IMR-90 (cell line): ENCODE results near the gene LIPM. TPM values are rescaled to one million over a fixed set of nuclear protein-coding genes. Genes with fewer than 3 reads are reported as not detected.

Source experiments
- ATAC-seq: fragments of 200-7000 bp; cut with Tn5 transposase; 2 replicates; pipeline ENCODE4 v1.9.1; 2020; ENCODE audit warnings: low read depth, mild to moderate bottlenecking, moderate library complexity
- BruUV-seq: library from RNA; stranded (reverse); fragments of 400-500 nt; replicated peaks from 2 replicates; lab custom pipeline; 2021; lab: Mats Ljungman, UMichigan
- CTCF ChIA-PET: fragments of 300-600 bp; formaldehyde crosslinking; extraction: SDS; loops from one replicate; lab custom pipeline; 2021; ENCODE audit warnings: antibody characterized with exemption; lab: Yijun Ruan, JAX
- POLR2A ChIA-PET: fragments of 300-600 bp; sonication (Branson Sonifier 250); formaldehyde crosslinking; loops from one replicate; lab custom pipeline; 2022; ENCODE audit warnings: antibody characterized with exemption; ENCODE audit not compliant: unreplicated experiment; lab: Charles Lee
- DNase-seq: peaks from one replicate; pipeline ENCODE4 v3.0.0; 2013
- H2AFZ ChIP-seq: replicated peaks from 2 replicates; pipeline ENCODE3; 2013; ENCODE audit warnings: low read length, mild to moderate bottlenecking; ENCODE audit not compliant: poor library complexity
- H2AK5ac ChIP-seq: 2 replicates; pipeline ENCODE4 v1.6.1; 2013; ENCODE audit warnings: low read depth, low read length, inconsistent platforms
- H2AK9ac ChIP-seq: replicated peaks from 2 replicates; pipeline ENCODE3; 2013; ENCODE audit warnings: mild to moderate bottlenecking, low read depth, low read length, moderate library complexity; ENCODE audit not compliant: poor library complexity
- H2BK120ac ChIP-seq: 2 replicates; pipeline ENCODE4 v1.6.1; 2013; ENCODE audit warnings: low read depth, low read length, inconsistent platforms
- H2BK15ac ChIP-seq: 3 replicates; pipeline ENCODE4 v1.6.1; 2013; ENCODE audit warnings: low read depth, low read length, inconsistent platforms
- H2BK20ac ChIP-seq: 2 replicates; pipeline ENCODE4 v1.6.1; 2013; ENCODE audit warnings: low read depth, mild to moderate bottlenecking, inconsistent platforms, low read length, moderate library complexity
- H2BK5ac ChIP-seq: 2 replicates; pipeline ENCODE4 v1.6.1; 2013; ENCODE audit warnings: mild to moderate bottlenecking, low read depth, low read length, inconsistent platforms; ENCODE audit not compliant: poor library complexity, severe bottlenecking
- H3K14ac ChIP-seq: replicated peaks from 2 replicates; pipeline ENCODE4 v1.6.1; 2013; ENCODE audit warnings: low read depth, low read length, inconsistent platforms
- H3K18ac ChIP-seq: 2 replicates; pipeline ENCODE4 v1.6.1; 2013; ENCODE audit warnings: low read depth, low read length, control low read depth
- H3K23ac ChIP-seq: 2 replicates; pipeline ENCODE4 v1.6.1; 2013; ENCODE audit warnings: low read depth, low read length, inconsistent platforms
- H3K27ac ChIP-seq: 2 replicates; pipeline ENCODE4 v1.5.1; 2013; ENCODE audit warnings: mild to moderate bottlenecking, control low read depth, low read length; ENCODE audit not compliant: insufficient read depth
- H3K27me3 ChIP-seq: 2 replicates; pipeline ENCODE4 v1.6.1; 2013; ENCODE audit warnings: low read length; ENCODE audit not compliant: control insufficient read depth, insufficient read depth
- H3K36me3 ChIP-seq: 2 replicates; pipeline ENCODE4 v1.6.1; 2013; ENCODE audit warnings: low read length, mixed read lengths; ENCODE audit not compliant: control insufficient read depth, insufficient read depth
- H3K4ac ChIP-seq: 2 replicates; pipeline ENCODE4 v1.6.1; 2013; ENCODE audit warnings: low read depth, low read length, inconsistent platforms
- H3K4me1 ChIP-seq: 2 replicates; pipeline ENCODE4 v1.6.1; 2013; ENCODE audit warnings: low read length, mixed read lengths; ENCODE audit not compliant: control insufficient read depth, insufficient read depth
- H3K4me2 ChIP-seq: 2 replicates; pipeline ENCODE4 v1.6.1; 2013; ENCODE audit warnings: low read depth, mild to moderate bottlenecking, control low read depth, low read length, moderate library complexity
- H3K4me3 ChIP-seq: 2 replicates; pipeline ENCODE4 v1.5.1; 2013; ENCODE audit warnings: low read depth, mild to moderate bottlenecking, control low read depth, low read length, moderate library complexity; ENCODE audit not compliant: insufficient read depth
- H3K56ac ChIP-seq: 2 replicates; pipeline ENCODE4 v1.6.1; 2013; ENCODE audit warnings: low read length, inconsistent platforms; ENCODE audit not compliant: insufficient read depth; ENCODE audit errors: extremely low read depth
- H3K79me1 ChIP-seq, 2 experiments: 2 replicates each; pipeline ENCODE4 v1.6.1; 2013; ENCODE audit warnings: low read length in 2 of 2, inconsistent platforms in 1 of 2, low read depth in 1 of 2
- H3K9ac ChIP-seq: 2 replicates; pipeline ENCODE4 v1.6.1; 2013; ENCODE audit warnings: low read depth, low read length, control low read depth
- H3K9me1 ChIP-seq: 2 replicates; pipeline ENCODE4 v1.6.1; 2013; ENCODE audit warnings: low read length, inconsistent platforms; ENCODE audit not compliant: insufficient read depth
- H3K9me3 ChIP-seq: 2 replicates; pipeline ENCODE4 v1.6.1; 2013; ENCODE audit warnings: low read length; ENCODE audit not compliant: control insufficient read depth, insufficient read depth
- H4K20me1 ChIP-seq: 2 replicates; pipeline ENCODE4 v1.6.1; 2013; ENCODE audit warnings: low read length, inconsistent platforms; ENCODE audit not compliant: insufficient read depth
- H4K5ac ChIP-seq: 2 replicates; pipeline ENCODE4 v1.6.1; 2013; ENCODE audit warnings: mild to moderate bottlenecking, low read depth, low read length, control low read depth
- H4K8ac ChIP-seq, 2 experiments: 2 replicates each; pipeline ENCODE4 v1.6.1; 2013; ENCODE audit warnings: low read depth in 2 of 2, low read length in 2 of 2, control low read depth in 1 of 2, inconsistent platforms in 1 of 2
- H4K91ac ChIP-seq: 2 replicates; pipeline ENCODE4 v1.6.1; 2013; ENCODE audit warnings: low read depth, low read length, inconsistent platforms; ENCODE audit not compliant: insufficient read depth
- CTCF ChIP-seq: conservative IDR thresholded peaks from 2 replicates; pipeline ENCODE4 v1.5.1; 2012; ENCODE audit warnings: mild to moderate bottlenecking, low read depth, low read length, improper control_type of control experiment
- ELK1 ChIP-seq: fragments of 150-350 bp; IDR thresholded peaks from 2 replicates; pipeline ENCODE4 v1.6.1; 2016; ENCODE audit warnings: low read depth, mild to moderate bottlenecking, low read length, moderate library complexity, borderline replicate concordance
- MAFK ChIP-seq: IDR thresholded peaks from 2 replicates; pipeline ENCODE4 v1.6.1; 2012; ENCODE audit warnings: low read depth, low read length, improper control_type of control experiment
- NFE2L2 ChIP-seq: fragments of 150-350 bp; IDR thresholded peaks from 2 replicates; pipeline ENCODE4 v1.6.1; 2016; ENCODE audit warnings: low read depth, mild to moderate bottlenecking, low read length
- POLR2A ChIP-seq: IDR thresholded peaks from 2 replicates; pipeline ENCODE4 v1.6.1; 2012; ENCODE audit warnings: mild to moderate bottlenecking, low read depth, low read length
- WGBS, 2 experiments: methylation state at CpG; one replicate each; pipeline versions ENCODE4 v1.1.5 to v1.1.7; 2013; ENCODE audit warnings: missing lambda C conversion rate in 2 of 2; ENCODE audit not compliant: insufficient read length in 1 of 2; ENCODE audit errors: extremely low coverage in 2 of 2; 5-methylcytosine and 5-hydroxymethylcytosine counted together
- dilution Hi-C: fragments of 300-500 bp; cut with HindIII; formaldehyde crosslinking; loops from one replicate; pipeline ENCODE4 v1.14.3; 2018; ENCODE audit warnings: low sequenced_read_pairs; ENCODE audit not compliant: unreplicated experiment
- in situ Hi-C: fragments of 300-500 bp; cut with MboI; formaldehyde crosslinking; loops from 3 replicates; pipeline ENCODE4 v1.14.3; 2019; ENCODE audit warnings: low sequenced_read_pairs, inconsistent platforms, mixed read lengths
- intact Hi-C: fragments of 100-400 bp; cut with micrococcal nuclease; formaldehyde crosslinking; loops from 2 replicates; pipeline ENCODE4 v1.10.0; 2022
- polyA plus RNA-seq, 3 experiments: library from polyadenylated mRNA; depleted of rRNA; stranded (reverse); fragments of >200 nt; gene quantifications; 2 replicates each; pipeline ENCODE4 v1.2.3, GENCODE V29; 2012; ENCODE audit warnings: low replicate concordance in 1 of 3
- total RNA-seq: library from RNA; depleted of rRNA; stranded (reverse); fragments of >200 nt; gene quantifications from 2 replicates; pipeline ENCODE4 v1.2.3, GENCODE V29; 2012

The LIPM gene
- total and polyA plus RNA-seq, 2 of the 4 experiments (the other 2 are of a cell fraction): not detected

GRCh38 chr10:88866454-88866853 is 63.9 kb downstream of the LIPM start:
- intact Hi-C loops: no loop called here
- Histone ChIP-seq H4K5ac (no peak overlapping the region), H3K9me3 (no peaks in the 10 kb centered on the region), H3K9me1 (no peaks in the 10 kb centered on the region), H2AK5ac (no peak overlapping the region), H4K91ac (no peak overlapping the region), H3K4me3 (no peak overlapping the region), H3K14ac (no peak overlapping the region), H2AFZ (no peak overlapping the region), H3K18ac (no peak overlapping the region), H3K4me2 (no peak overlapping the region), H3K4ac (no peak overlapping the region), H2AK9ac (no peak overlapping the region), H3K79me1 (no peaks in the 10 kb centered on the region), H4K20me1 (no peaks in the 10 kb centered on the region), H3K4me1 (no peaks in the 10 kb centered on the region), H3K56ac (no peak overlapping the region), H4K8ac (no peak overlapping the region), H3K27ac (no peak overlapping the region), H2BK15ac (no peak overlapping the region), H2BK120ac (no peak overlapping the region), H2BK5ac (no peak overlapping the region), H3K23ac (no peak overlapping the region), H3K36me3 (no peaks in the 10 kb centered on the region), H2BK20ac (no peak overlapping the region; the same call in 1 of the 2 replicates), H3K9ac (no peak overlapping the region), H3K27me3 (peaks cover 7% of the 10 kb centered on the region)
- TF ChIP-seq ELK1 (no peak), POLR2A (no peak), MAFK (no peak), CTCF (no peak), NFE2L2 (no peak)
- no peak for DNase-seq
- dilution Hi-C loops: no loop called here
- no TSS peak for BruUV-seq
- POLR2A ChIA-PET: no interaction called here
- ATAC-seq: no peak
- in situ Hi-C loops: no loop called here
- 90% methylated on average over 2 of the region's 2 CpGs; no CpG with 5 or more reads in 1 of the 2 experiments for WGBS, 2 experiments
- CTCF ChIA-PET: no interaction called here
